DMS 273 (cell line): ENCODE results near the gene MED13L.
A peak's percentile ranks its signal among the peaks of the same experiment; 100 is the strongest.
"Not testable (repeated sequence)": the region's sequence is repeated elsewhere in the genome, so short reads cannot be mapped to it uniquely, and the experiment has no call there.

Source experiments
- DNase-seq: peaks from one replicate; lab custom pipeline; 2025; ENCODE audit not compliant: unreplicated experiment; lab: John Stamatoyannopoulos, UW

MED13L gene

DNA sequence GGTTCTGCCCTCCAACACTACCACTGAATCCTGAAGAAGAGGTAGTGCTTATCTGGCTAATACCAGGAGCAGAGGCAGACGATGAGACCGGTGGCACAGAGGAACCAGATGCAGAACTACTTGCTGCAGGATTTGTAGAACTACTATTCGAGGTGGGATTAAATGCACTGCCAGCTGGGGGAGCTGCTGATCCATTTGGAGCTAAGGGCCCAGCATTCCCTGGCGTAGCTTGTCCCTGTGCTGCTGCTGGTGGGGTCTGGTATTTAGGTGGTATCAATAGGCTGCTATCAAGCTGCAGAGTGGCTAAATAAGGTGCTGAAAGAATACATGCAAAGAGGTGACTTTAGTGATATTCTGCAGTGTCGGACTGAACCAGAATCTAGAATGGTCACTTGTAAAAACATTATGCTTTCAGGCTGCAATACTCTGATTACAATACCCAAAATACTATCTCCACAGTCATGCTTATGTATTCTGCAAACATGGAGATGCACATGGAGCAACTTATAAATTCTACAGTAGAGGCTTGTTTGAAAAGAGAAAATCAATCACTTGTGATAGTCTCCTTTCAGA lies 294.2 kb downstream of the MED13L start:
- DNase-seq, result peak; percentile 58

DNA sequence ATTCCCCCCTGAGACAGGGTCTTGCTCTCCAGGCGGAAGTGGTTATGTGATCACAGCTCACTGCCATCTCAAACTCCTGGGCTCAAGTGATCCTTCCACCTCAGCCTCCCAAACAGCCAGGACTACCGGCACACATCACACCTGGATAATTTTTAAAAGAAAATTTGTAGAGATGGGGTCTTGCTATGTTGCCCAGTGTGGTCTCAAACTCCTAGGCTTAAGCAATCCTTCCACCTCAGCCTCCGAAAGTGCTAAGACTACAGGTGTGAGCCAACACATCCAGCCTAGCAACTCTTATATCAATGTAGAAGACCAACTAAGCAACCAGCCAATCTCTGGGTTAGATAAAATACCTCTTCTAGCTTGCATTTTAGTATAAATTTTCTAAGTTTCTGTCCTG lies 297.2 kb downstream of the MED13L start:
- DNase-seq, result no peak

GRCh38 chr12:115979851-115980250 lies 297.6 kb downstream of the MED13L start:
- DNase-seq, result no peak

- DNase-seq, result no peak
Observed at GRCh38 chr12:115979351-115979750, 298.1 kb downstream of the MED13L start.

DNA sequence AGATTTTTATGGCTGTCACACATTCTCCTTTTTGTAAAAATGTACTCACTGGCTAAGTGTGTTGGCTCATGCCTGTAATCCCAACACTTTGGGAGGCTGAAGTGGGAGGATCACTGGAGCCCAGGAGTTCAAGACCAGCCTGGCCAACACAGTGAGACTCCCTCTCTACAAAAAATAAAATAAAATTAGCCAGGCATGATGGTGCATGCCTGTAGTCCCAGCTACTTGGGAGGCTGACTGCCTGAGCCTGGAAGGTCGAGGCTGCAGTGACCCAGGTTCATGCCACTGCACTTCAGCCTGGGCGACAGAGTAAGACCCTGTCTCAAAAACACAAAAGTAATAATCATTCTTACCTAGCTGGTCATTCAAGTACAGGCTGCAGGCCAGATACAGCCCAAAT lies 300.7 kb downstream of the MED13L start:
- not testable (repeated sequence) for DNase-seq

- DNase-seq, result no peak
Observed at GRCh38 chr12:115975411-115975810, 302.1 kb downstream of the MED13L start.

- DNase-seq, result no peak
Observed at GRCh38 chr12:115973968-115974724, 303.3 kb downstream of the MED13L start.

GRCh38 chr12:115973066-115973465 lies 304.4 kb downstream of the MED13L start:
- no peak for DNase-seq

- DNase-seq, result no peak
Observed at GRCh38 chr12:115972241-115972640, 305.3 kb downstream of the MED13L start.

DNA sequence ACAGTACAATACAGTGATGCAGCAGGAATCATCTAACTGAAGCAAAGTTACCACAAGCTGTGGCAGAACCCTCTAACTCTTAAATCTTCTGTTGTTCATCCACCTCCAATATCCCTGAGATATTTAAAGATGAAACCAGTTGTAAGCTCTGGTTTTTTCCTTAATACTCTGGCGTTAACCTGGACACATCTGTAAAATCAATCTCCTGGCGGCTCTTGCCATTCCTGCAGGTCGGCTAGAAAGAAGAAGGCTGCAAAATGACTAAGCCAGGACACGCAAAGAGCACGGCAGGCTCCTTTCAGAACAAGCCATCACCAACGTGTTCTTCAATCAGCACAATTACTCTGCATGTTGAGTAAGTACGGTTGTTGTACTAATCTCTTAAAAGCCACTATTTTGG lies 309.3 kb downstream of the MED13L start:
- DNase-seq, result no peak

DNA sequence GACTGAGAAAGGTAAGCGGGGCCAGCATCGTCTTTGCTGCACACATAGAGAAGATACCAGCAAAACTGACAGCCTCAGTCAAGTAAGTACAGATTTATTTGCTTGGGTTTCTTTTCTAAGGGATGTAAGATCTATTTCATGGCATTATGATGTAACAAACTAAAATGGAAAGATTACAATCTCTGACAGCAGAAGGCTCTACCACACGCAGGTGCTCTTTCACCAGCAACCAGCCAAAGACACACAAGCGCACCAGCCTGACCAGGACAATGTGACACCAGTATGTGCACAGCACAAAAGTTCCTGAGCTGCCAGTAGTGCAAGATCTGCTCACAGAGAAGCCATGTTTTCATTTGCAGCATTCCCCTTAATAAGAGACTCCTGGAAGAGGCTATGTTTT lies 311.1 kb downstream of the MED13L start:
- DNase-seq, result no peak

DNA sequence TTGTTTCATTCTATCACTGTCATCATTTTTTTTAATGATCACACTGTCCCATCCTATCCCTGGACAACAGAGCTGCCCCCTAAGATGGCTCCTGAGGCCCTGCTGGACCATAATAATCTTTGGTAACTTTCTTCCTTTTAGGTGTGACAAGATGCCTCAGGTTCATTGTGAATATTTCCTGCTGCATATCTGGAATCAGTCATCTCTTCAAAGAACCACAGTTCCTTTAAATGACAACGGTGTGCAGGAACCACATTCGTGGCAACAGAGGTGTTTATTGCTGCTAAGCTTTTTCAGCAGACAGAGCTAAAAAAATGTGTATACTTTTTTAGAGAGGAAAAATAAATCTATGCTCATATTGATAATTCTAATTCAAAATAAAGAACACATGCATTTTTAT lies 312.9 kb downstream of the MED13L start:
- no peak for DNase-seq

- no peak for DNase-seq
Observed at GRCh38 chr12:115964214-115964613, 313.3 kb downstream of the MED13L start.

DNA sequence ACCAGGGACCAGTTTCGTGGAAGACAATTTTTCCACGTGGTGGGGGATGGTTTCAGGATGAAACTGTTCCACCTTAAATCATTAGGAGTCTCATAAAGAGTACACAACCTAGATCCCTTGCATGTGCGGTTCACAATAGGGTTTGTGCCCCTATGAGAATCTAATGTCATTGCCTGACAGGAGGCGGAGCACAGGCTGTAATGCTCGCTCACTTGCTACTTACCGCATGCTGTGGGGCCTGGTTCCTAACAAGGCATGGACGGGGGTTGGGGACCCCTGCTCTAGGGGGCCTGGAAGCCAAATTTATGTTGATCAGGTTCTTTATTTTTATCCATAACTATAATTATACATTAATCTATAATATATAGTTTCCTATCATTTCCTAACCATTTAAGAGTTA lies 315.3 kb downstream of the MED13L start:
- DNase-seq, result no peak

- no peak for DNase-seq
Observed at GRCh38 chr12:115960868-115961802, 316.4 kb downstream of the MED13L start.

DNA sequence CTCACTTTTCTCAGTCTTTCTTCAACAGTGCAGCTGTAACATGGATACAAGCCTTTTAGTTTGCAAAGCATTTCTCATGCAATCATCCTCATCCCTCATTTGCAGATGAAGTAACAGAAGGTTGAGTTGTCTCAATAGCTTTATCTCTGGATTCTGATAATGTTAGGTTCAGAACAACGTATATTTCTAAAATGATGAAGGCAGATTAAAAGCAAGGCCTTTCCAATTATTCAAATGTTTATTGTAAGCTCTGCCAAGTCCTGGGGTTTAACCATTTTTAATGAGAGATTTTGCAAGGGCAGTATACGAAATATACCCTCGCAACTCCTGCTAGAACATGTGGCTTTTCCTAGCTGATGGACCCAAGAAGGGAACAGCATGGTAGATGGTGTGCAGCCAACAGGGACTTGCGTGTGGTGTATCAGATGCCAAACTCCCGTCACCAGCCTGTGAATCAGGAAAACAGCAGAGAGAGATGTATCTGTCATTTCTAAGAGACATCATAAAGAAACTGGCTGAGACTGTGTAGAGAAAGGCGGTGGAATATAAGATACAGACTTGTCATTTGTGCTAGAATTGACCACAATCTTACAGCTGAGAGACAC lies 319.7 kb downstream of the MED13L start:
- DNase-seq, result no peak

DNA sequence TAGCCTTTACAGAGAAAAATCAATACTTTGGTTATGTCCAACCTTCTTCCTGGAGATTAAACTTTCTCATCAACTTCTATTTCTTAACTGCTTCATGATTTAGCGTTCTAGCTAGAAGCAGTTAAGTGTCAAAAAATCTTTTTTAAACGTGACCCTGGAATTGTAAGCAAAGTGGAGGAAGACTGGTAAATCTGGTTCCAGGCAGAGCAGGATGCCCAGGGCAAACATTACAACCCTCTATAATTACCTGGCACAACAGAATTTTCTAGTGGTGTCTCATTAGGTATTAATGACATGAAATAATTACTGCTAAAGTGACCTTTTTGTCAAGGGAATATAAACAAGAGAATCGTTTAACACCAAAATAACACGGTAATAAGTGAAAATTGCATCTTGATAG lies 320.8 kb downstream of the MED13L start:
- DNase-seq, result no peak

GRCh38 chr12:115956236-115956635 lies 321.3 kb downstream of the MED13L start:
- DNase-seq, result no peak

DNA sequence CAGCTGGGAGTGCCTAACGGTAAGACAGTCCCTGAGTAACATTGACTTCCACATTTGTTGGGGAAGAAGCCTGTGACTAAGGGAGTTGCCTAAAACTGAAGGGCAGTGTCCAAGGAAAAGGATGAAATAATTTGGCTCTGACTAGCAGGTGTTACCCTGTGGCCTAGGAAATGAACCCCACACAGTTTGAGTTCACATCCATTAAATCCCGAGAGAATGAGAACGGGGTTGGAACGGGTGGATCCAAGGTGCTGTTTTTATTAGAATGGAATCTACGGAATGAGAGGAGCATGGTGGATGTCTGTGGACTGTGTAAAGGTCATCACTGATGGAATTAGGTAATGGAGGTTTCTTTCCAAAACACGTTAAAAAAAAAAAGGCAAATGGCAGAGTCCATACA lies 324.0 kb downstream of the MED13L start:
- no peak for DNase-seq

DNA sequence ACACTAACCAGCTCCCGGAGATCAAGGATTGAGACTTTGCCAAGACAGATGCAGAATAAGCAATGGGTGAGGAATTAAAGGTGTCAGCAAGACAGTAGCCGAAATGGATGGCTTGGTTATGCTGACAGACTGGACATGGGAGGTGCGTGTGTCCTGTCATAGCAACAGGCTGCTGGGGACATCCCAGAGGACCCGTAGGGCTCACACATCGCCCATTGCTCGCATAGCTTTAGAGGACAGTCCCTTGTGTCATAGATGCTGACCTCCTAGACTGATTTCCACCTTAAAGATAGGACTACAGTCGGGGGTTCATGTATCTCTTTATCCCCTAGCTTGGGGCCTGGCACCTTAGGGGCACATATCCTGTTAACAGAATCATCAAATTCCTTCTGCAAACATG lies 324.5 kb downstream of the MED13L start:
- DNase-seq, result no peak

DNA sequence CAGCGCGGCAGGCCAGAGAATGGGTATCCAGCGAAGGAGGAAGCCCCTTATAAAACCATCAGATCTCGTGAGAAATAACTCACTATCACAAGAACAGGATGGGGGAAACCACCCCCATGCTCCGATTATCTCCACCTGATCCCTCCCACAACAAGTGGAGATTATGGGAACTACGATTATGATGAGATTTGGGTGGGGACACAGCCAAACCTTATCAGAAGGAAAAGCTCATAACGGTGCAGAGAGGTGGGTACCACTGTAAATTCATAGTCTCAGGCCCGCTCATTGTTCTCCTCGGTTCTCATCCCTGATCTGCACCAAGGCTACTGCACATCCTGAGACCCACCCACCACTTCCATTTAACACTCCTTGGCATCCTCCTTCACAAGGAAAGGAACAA lies 326.5 kb downstream of the MED13L start:
- no peak for DNase-seq
